T-helper 1 cell treated with Interleukin-12 subunit alpha and Interleukin-12 subunit beta and Interleukin-4 antibody, amounts not matched to agents 30 μg/mL and 1 μg/mL, for 36 hours (primary cell): Measurements from ENCODE around the gene MON1A.

Experiments used
- H3K27ac Mint-ChIP-seq: one replicate; pipeline ENCODE4 v1.8.0; 2021; ENCODE audit warnings: mild to moderate bottlenecking, mixed read lengths
- H3K27me3 Mint-ChIP-seq: one replicate; pipeline ENCODE4 v1.8.0; 2021; ENCODE audit warnings: low read depth, mixed read lengths
- H3K36me3 Mint-ChIP-seq: one replicate; pipeline ENCODE4 v1.8.0; 2021; ENCODE audit warnings: low read depth, mixed read lengths
- H3K4me1 Mint-ChIP-seq: one replicate; pipeline ENCODE4 v1.8.0; 2021; ENCODE audit warnings: low read depth, mixed read lengths
- H3K4me3 Mint-ChIP-seq: one replicate; pipeline ENCODE4 v1.8.0; 2021; ENCODE audit warnings: mild to moderate bottlenecking, moderate library complexity, mixed read lengths
- H3K9me3 Mint-ChIP-seq: one replicate; pipeline ENCODE4 v1.8.0; 2021; ENCODE audit warnings: mixed read lengths

Gene MON1A

GRCh38 chr3:49865198-49865784 lies 64.3 kb downstream of the MON1A start:
- H3K4me3 Mint-ChIP-seq, result no peak overlapping the region

GRCh38 chr3:49864505-49864904 lies 65.1 kb downstream of the MON1A start:
- H3K9me3 Mint-ChIP-seq, result no peaks in the 10 kb centered on the region
- H3K27me3 Mint-ChIP-seq, result peaks cover 41% of the 10 kb centered on the region
- H3K36me3 Mint-ChIP-seq, result no peaks in the 10 kb centered on the region
- H3K4me3 Mint-ChIP-seq, result no peak overlapping the region
- no peaks in the 10 kb centered on the region for H3K4me1 Mint-ChIP-seq
- H3K27ac Mint-ChIP-seq, result no peak overlapping the region

More at GRCh38 chr3:49865198-49865784, 64.3 kb downstream of the MON1A start:
- Mint-ChIP-seq H3K9me3 (no peaks in the 10 kb centered on the region), H3K4me1 (no peaks in the 10 kb centered on the region), H3K27me3 (peaks cover 45% of the 10 kb centered on the region), H3K27ac (no peak overlapping the region), H3K36me3 (no peaks in the 10 kb centered on the region)

- Mint-ChIP-seq H3K27me3 (peaks cover 7% of the 10 kb centered on the region), H3K27ac (no peak overlapping the region), H3K4me1 (peaks cover 13% of the 10 kb centered on the region), H3K4me3 (no peak overlapping the region), H3K36me3 (no peaks in the 10 kb centered on the region), H3K9me3 (no peaks in the 10 kb centered on the region)
These were observed 69.9 kb downstream of the MON1A start for GRCh38 chr3:49859576-49860305.
